Measurements from ENCODE around the gene LEO1. TPM values are rescaled to one million over a fixed set of nuclear protein-coding genes. Genes with fewer than 3 reads are reported as not detected.

Gene LEO1
- total and polyA plus RNA-seq, 2 of the 13 experiments (the other 11 are each of a cell fraction or from before 2014, with no cell fraction given), result 17.0 to 60.3 TPM

DNA sequence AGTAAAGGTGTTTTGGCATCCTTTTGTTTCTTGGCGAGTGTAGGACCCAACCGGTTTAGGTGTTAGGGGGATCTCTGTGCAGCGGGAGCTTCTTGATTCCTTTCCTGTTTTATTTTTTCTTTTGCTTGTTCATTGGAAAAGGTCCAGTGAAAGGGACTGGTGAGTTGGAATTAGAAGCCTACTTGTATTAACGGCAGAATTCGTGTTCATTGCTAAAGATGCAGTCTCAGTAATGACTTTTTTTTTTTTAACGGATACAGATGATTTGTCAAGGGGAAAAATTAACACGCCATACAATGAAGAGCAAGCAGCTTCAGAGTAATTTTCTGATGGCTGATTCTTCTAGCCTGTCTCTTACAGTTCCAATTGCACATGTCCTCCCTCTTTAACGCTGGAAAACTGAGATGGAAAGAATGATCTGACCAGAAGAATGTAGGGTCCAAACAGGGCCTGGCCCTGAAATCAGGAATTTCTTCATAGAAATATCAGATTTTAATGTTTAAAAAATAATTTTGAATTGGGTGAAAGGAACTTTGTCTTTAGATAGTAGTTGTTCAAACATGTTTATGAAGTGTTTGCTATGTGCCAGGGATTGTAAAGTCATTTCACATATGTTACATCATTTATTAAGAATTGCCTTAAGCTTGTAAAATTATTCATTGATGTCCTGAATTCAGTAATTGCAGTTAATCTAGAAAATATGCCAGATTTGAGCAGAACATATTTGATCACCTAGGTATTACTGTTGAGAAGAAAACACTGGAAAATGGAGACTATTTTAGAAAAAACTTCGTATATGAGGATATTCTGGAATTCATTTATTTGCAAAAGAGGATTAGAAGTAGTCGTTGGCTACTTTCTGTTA, 48.9 kb upstream of the LEO1 start:
- Histone ChIP-seq H3K9ac (ENCODE audit: insufficient read depth, low read depth, low read length) (peak overlapping the region; percentile 99), H3K27ac (ENCODE audit: extremely low read length, insufficient read depth, low read length) (peak overlapping the region; percentile 99), H3K27me3 (ENCODE audit: control insufficient read depth in 1 of 2, insufficient read depth in 2 of 2, low read length in 2 of 2) (no peaks in the 10 kb centered on the region; a peak in 1 of 5 replicates), H3K9me3 (ENCODE audit: low read length) (no peaks in the 10 kb centered on the region), H3K4me3 (replicated peaks in 1 of 3; ENCODE audit: insufficient read depth in 1 of 3, low read depth in 2 of 3, low read length in 3 of 3) (peak overlapping the region; percentile 62 to 99 (median 77)), H3K36me3 (replicated peaks in 1 of 2; ENCODE audit: control insufficient read depth in 1 of 2, insufficient read depth in 2 of 2, low read length in 2 of 2) (no peaks in the 10 kb centered on the region; a peak in 2 of 5 replicates), H3K4me2 (ENCODE audit: low read depth, low read length) (peak overlapping the region; percentile 96), H3K4me1 (ENCODE audit: insufficient read depth, low read length) (peaks cover 53% of the 10 kb centered on the region), H4K20me1 (ENCODE audit: insufficient read depth, low read length) (peaks cover 32% of the 10 kb centered on the region), H3K79me2 (ENCODE audit: insufficient read depth, low read length) (peaks cover 63% of the 10 kb centered on the region), H2AFZ (ENCODE audit: low read length) (no peak overlapping the region)
- intact Hi-C loops (cut with micrococcal nuclease; ENCODE audit: unreplicated experiment), result loop anchor here (2.0 kb wide), 2 partner anchors 38 to 58 kb away; no protein-coding TSS in a partner anchor
- in situ Hi-C loops (cut with HindIII; ENCODE audit: extremely low pct_ligation_motif_present, low pct_unique_long_range_greater_than_20kb), result no loop called here
- 2% methylated on average over 10 of the region's 10 CpGs for WGBS (ENCODE audit: low lambda C conversion rate)
- TF ChIP-seq POLR2G (IDR thresholded peaks at IDR 0.05; ENCODE audit: low read depth, low read length) (peak; percentile 43; the same call in 1 of the 2 replicates), POLR2AphosphoS5 (IDR thresholded peaks at IDR 0.05; ENCODE audit: low read depth, low read length) (peak; percentile 12; the same call in 1 of the 2 replicates), ZNF646 (CRISPR knock-in tag; IDR thresholded peaks at IDR 0.05) (peak; percentile 53; the same call in 1 of the 2 replicates), NCOA1 (CRISPR knock-in tag; IDR thresholded peaks at IDR 0.05) (no peak), RBAK (CRISPR knock-in tag; IDR thresholded peaks at IDR 0.05) (no peak), ASH2L (IDR thresholded peaks at IDR 0.05; ENCODE audit: insufficient read length, low read depth, low read length) (peak; percentile 10), GLI4 (CRISPR knock-in tag; IDR thresholded peaks at IDR 0.05; ENCODE audit: borderline replicate concordance) (0 out of 2 replicates have a peak, but pooled peaks have one; percentile 32), CREM (IDR thresholded peaks at IDR 0.05) (no peak), CREM (CRISPR knock-in tag; IDR thresholded peaks at IDR 0.05) (no peak)
- TF ChIP-seq, protein P1, sequence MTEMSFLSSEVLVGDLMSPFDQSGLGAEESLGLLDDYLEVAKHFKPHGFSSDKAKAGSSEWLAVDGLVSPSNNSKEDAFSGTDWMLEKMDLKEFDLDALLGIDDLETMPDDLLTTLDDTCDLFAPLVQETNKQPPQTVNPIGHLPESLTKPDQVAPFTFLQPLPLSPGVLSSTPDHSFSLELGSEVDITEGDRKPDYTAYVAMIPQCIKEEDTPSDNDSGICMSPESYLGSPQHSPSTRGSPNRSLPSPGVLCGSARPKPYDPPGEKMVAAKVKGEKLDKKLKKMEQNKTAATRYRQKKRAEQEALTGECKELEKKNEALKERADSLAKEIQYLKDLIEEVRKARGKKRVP (CRISPR knock-in tag; IDR thresholded peaks at IDR 0.05), result 0 out of 4 replicates have a peak, but pooled peaks have one; percentile 42
- TF ChIP-seq, protein P2, sequence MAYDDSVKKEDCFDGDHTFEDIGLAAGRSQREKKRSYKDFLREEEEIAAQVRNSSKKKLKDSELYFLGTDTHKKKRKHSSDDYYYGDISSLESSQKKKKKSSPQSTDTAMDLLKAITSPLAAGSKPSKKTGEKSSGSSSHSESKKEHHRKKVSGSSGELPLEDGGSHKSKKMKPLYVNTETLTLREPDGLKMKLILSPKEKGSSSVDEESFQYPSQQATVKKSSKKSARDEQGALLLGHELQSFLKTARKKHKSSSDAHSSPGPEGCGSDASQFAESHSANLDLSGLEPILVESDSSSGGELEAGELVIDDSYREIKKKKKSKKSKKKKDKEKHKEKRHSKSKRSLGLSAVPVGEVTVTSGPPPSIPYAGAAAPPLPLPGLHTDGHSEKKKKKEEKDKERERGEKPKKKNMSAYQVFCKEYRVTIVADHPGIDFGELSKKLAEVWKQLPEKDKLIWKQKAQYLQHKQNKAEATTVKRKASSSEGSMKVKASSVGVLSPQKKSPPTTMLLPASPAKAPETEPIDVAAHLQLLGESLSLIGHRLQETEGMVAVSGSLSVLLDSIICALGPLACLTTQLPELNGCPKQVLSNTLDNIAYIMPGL (CRISPR knock-in tag; IDR thresholded peaks at IDR 0.05; ENCODE audit: borderline replicate concordance in 1 of 2, low read depth in 1 of 2), result 0 out of 4 replicates have a peak, but pooled peaks of 1 of the 2 experiments have one; percentile 11
- no peak for ATAC-seq
- TSS peak; percentile 74 for BruUV-seq (replicated peaks)
- no peak for DNase-seq (ENCODE audit: low spot score)
- POLR2A ChIA-PET, result interaction anchor here (0.7 to 2.9 kb wide), 16 partner anchors 9 to 712 kb away, joined by 3 to 36 read pairs (median 4); partner anchors contain the start of gene LEO1
- no peak for FAIRE-seq
- CTCF ChIA-PET (ENCODE audit: low intra/inter-chr PET ratio, low total read pairs), result no interaction called here

Data from HepG2 (cell line).